HCT116 (cell line): ENCODE data around the gene ERGIC1.

ENCODE experiments used
- CBX3 ChIP-seq: IDR thresholded peaks from 2 replicates; pipeline ENCODE4 v1.6.1; 2012; ENCODE audit warnings: low read depth
- CTCF ChIP-seq, 3 experiments: fragments of 200-600 bp in 1 of 3; sonication (generic) in 1 of 3; IDR thresholded peaks in 2 of 3; conservative IDR thresholded peaks in 1 of 3; 2 replicates each; pipeline ENCODE4 v1.5.1; 2012 to 2017; ENCODE audit warnings: low read depth in 2 of 3, low read length in 2 of 3, antibody characterized with exemption in 1 of 3, borderline replicate concordance in 1 of 3, control low read depth in 1 of 3, mild to moderate bottlenecking in 1 of 3, mixed read lengths in 1 of 3, mixed run types in 1 of 3, moderate library complexity in 1 of 3; ENCODE audit not compliant: insufficient read depth in 1 of 3
- EGR1 ChIP-seq: IDR thresholded peaks from 2 replicates; pipeline ENCODE4 v1.6.1; 2012; ENCODE audit warnings: low read depth
- EZH2 ChIP-seq: fragments of 200-600 bp; sonication (generic); IDR thresholded peaks from 2 replicates; pipeline ENCODE4 v1.6.1; 2017; ENCODE audit warnings: antibody characterized with exemption, mixed run types
- EZH2phosphoT487 ChIP-seq: fragments of 200-600 bp; IDR thresholded peaks from 2 replicates; pipeline ENCODE4 v1.6.1; 2018; ENCODE audit warnings: antibody characterized with exemption, borderline replicate concordance
- JUND ChIP-seq: IDR thresholded peaks from 2 replicates; pipeline ENCODE4 v1.6.1; 2012
- MAX ChIP-seq: IDR thresholded peaks from 2 replicates; pipeline ENCODE4 v1.6.1; 2012
- POLR2A ChIP-seq: IDR thresholded peaks from 2 replicates; pipeline ENCODE4 v1.7.0; 2011; ENCODE audit warnings: borderline replicate concordance; ENCODE audit not compliant: insufficient read depth, insufficient read length; ENCODE audit errors: extremely low read depth
- POLR2AphosphoS5 ChIP-seq: IDR thresholded peaks from 2 replicates; pipeline ENCODE4 v1.6.1; 2011; ENCODE audit warnings: mild to moderate bottlenecking, low read depth, low read length, moderate library complexity
- RAD21 ChIP-seq: IDR thresholded peaks from 2 replicates; pipeline ENCODE4 v1.6.1; 2012; ENCODE audit warnings: low read depth, mild to moderate bottlenecking
- REST ChIP-seq: IDR thresholded peaks from 2 replicates; pipeline ENCODE4 v1.6.1; 2012; ENCODE audit warnings: low read depth
- SIN3A ChIP-seq: IDR thresholded peaks from 2 replicates; pipeline ENCODE4 v1.6.1; 2012; ENCODE audit warnings: low read depth
- YY1 ChIP-seq: IDR thresholded peaks from 2 replicates; pipeline ENCODE4 v1.6.1; 2011; ENCODE audit warnings: low read length, low read depth, moderate library complexity, mild to moderate bottlenecking; ENCODE audit not compliant: insufficient replicate concordance; ENCODE audit errors: extremely low read depth
- ZNF274 ChIP-seq: fragments of 200-500 bp; sonication (Bioruptor generic); IDR thresholded peaks from 2 replicates; pipeline ENCODE4 v1.6.1; 2014; ENCODE audit warnings: mild to moderate bottlenecking, low read depth, low read length, inconsistent platforms

GRCh38 chr5:172800088-172800551, 33.9 kb upstream of the ERGIC1 start:
- TF ChIP-seq ZNF274 (no peak), CTCF (IDR thresholded peaks at IDR 0.05 in 2 of 3, conservative IDR thresholded peaks at IDR 0.05 in 1 of 3; ENCODE audit: borderline replicate concordance in 1 of 3, insufficient read depth in 1 of 3, low read depth in 2 of 3, low read length in 2 of 3) (no peak), POLR2AphosphoS5 (no peak), EZH2phosphoT487 (no peak), JUND (no peak), YY1 (no peak), POLR2A (no peak), EGR1 (no peak), MAX (no peak), REST (no peak), RAD21 (no peak), SIN3A (no peak), EZH2 (no peak), CBX3 (no peak)
